Measurements from ENCODE around the gene RAMACL. TPM values are rescaled to one million over a fixed set of nuclear protein-coding genes. Genes with fewer than 3 reads are reported as not detected.
A peak's percentile ranks its signal among the peaks of the same experiment; 100 is the strongest.

RAMACL gene
- total RNA-seq, 1 donor from 2014 or later, result 9.5 TPM

DNA sequence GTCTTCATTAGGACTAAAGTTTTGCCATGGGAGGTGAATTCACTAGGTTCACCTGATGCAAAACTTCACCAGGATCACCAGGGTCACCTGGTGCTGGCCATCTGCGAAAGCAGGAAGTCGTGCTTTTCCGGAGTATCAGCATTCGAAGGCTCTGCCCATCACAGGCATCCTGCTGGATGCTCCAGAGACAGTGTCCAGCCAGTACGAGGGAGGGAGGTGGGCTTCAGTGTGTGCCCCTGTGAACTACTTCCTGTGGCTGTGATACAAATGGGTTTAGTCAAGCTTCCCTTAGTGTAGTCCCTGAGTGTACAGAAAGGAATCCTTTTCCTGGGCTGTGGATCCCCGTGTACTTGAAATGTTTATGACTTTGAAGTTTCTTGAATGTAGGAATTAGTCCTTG is 44.0 kb upstream of the RAMACL start:
- H3K36me3 Mint-ChIP-seq (ENCODE audit: unreplicated experiment), result peaks cover 5% of the 10 kb centered on the region
- no peak overlapping the region for H3K27ac Mint-ChIP-seq (ENCODE audit: unreplicated experiment)
- TF ChIP-seq, protein P1, sequence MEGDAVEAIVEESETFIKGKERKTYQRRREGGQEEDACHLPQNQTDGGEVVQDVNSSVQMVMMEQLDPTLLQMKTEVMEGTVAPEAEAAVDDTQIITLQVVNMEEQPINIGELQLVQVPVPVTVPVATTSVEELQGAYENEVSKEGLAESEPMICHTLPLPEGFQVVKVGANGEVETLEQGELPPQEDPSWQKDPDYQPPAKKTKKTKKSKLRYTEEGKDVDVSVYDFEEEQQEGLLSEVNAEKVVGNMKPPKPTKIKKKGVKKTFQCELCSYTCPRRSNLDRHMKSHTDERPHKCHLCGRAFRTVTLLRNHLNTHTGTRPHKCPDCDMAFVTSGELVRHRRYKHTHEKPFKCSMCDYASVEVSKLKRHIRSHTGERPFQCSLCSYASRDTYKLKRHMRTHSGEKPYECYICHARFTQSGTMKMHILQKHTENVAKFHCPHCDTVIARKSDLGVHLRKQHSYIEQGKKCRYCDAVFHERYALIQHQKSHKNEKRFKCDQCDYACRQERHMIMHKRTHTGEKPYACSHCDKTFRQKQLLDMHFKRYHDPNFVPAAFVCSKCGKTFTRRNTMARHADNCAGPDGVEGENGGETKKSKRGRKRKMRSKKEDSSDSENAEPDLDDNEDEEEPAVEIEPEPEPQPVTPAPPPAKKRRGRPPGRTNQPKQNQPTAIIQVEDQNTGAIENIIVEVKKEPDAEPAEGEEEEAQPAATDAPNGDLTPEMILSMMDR (IDR thresholded peaks at IDR 0.05; ENCODE audit: partially characterized antibody, unreplicated experiment), result no peak
- peaks cover 20% of the 10 kb centered on the region for H3K9me3 Mint-ChIP-seq (ENCODE audit: unreplicated experiment)
- no peak for DNase-seq
- H3K4me3 Mint-ChIP-seq (ENCODE audit: unreplicated experiment), result no peak overlapping the region
- peaks cover 12% of the 10 kb centered on the region for H3K27me3 Mint-ChIP-seq (ENCODE audit: unreplicated experiment)
- peaks cover 15% of the 10 kb centered on the region for H3K4me1 Mint-ChIP-seq (ENCODE audit: low read depth, unreplicated experiment)

DNA sequence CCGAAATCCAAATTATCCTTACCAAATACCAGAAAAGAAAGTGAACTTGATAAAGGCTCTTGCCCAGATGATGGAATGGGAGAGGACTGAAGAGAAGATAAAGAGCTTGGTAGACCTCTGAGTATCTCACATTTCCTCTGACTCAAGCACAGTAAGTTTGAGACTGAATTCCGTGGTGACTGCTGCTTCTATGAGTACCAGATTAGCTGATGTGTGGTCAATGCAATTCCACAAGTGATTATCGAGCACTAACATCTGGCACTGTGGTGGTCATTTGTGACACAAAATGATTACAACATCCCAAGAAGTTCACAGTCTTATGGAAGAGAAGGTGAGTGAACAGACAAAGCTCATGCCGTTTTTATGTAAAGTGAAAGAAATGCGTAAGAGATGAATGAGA is 43.1 kb upstream of the RAMACL start:
- Mint-ChIP-seq H3K36me3 (ENCODE audit: unreplicated experiment) (peaks cover 5% of the 10 kb centered on the region), H3K9me3 (ENCODE audit: unreplicated experiment) (peaks cover 20% of the 10 kb centered on the region), H3K4me3 (ENCODE audit: unreplicated experiment) (peak overlapping the region; percentile 91), H3K27me3 (ENCODE audit: unreplicated experiment) (peaks cover 12% of the 10 kb centered on the region), H3K4me1 (ENCODE audit: low read depth, unreplicated experiment) (peaks cover 15% of the 10 kb centered on the region), H3K27ac (ENCODE audit: unreplicated experiment) (peak overlapping the region; percentile 72)
- no peak for DNase-seq
- TF ChIP-seq, protein P1 (IDR thresholded peaks at IDR 0.05; ENCODE audit: partially characterized antibody, unreplicated experiment), result no peak

DNA sequence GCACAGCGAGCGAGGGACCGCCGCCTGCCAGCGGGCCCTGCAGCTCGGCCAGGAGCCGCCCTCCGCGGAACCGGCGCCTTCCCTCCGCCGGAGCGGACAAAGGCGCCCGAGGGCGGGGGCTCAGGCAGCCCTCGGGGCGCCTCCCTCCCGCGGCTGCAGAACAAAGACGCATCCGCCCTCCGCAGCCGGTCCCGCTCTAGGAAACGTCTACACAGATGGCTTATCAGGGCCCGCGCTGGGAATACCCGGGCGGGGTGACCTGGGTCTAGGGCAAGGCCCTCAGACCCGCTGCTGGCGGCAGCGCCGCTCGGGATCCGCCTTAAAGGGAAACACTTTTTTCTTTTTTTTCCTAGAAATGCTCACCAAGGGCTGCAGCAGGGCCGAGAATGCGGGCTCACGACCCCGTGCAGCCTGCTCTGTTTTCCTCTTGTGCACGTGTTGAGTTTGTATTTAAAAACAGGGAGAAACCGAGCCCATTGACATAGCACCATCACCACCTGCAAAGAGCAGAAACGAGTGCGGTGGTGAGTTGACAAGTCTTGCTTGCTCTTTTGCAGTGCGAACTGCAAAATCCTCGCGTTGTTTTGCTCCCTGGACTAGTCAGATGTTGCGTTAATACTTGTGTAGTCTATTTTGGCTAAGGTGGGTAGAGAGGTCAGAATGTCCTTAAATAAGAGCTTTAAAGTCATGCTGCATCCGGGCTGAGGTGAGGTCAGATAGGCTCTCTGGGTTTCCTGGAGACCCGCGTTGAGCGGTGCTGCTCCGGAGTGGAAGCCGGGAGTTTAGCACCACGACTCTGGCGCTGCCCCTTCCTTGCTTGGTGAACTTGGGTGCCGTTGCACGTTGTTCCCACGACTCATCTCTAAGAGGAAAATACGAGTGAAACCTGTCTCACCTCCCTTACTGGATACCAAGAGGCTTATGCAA is 41.7 kb upstream of the RAMACL start:
- Mint-ChIP-seq H3K27ac (ENCODE audit: unreplicated experiment) (peak overlapping the region; percentile 99), H3K4me3 (ENCODE audit: unreplicated experiment) (peak overlapping the region; percentile 91), H3K4me1 (ENCODE audit: low read depth, unreplicated experiment) (peaks cover 15% of the 10 kb centered on the region), H3K36me3 (ENCODE audit: unreplicated experiment) (no peaks in the 10 kb centered on the region), H3K27me3 (ENCODE audit: unreplicated experiment) (peaks cover 12% of the 10 kb centered on the region), H3K9me3 (ENCODE audit: unreplicated experiment) (peaks cover 20% of the 10 kb centered on the region)
- TF ChIP-seq, protein P1 (IDR thresholded peaks at IDR 0.05; ENCODE audit: partially characterized antibody, unreplicated experiment), result no peak
- peak; percentile 90 for DNase-seq

DNA sequence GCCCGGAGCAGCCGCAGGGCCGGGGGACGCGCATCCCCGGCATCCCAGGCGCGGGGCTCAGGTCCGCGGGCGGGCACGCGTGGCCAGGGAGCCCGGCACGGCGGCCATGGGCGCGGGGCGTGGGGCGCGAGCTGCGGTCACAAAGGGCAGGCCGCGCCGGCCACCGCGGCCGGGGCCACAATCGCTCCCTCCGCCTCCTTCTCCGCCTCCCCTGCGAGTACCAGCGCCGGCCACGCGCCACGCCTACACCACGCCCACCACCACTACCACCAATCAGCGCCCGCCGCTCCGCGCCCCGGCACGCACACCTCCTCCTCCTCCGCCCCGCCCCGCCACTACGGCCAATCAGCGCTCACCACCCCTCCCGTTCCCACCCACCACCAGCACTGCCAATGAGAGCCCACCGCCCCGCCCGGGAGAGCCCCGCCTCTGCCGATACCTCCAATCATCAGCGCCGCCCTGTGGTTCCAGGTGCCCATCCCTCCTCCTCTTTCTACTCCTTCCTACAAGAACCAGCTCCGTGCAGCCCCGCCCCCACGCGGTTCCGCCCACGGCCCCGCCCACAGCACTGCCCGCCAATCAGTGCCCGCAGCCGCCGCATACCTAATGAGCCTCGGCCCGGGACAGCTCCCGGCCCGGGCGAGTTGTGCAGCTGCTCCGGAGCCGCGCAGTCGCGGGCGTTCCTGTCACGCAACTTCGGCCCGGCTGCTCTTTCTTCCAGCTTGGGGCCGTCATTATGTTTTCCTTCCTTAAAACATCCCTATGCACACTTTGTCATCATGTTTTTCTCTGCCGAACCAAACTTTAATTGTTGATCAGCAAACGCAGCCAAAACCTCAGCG is 40.8 kb upstream of the RAMACL start, which contains the start of gene RPS6KA2:
Gene RPS6KA2 (minus strand): TSS at position 219 of the 842 bp plus-strand sequence. CDS start 232 bp downstream, outside the sequence.
- no peaks in the 10 kb centered on the region for H3K36me3 Mint-ChIP-seq (ENCODE audit: unreplicated experiment)
- H3K4me3 Mint-ChIP-seq (ENCODE audit: unreplicated experiment), result peak within 1 kb of the TSS; percentile 91
- H3K4me1 Mint-ChIP-seq (ENCODE audit: low read depth, unreplicated experiment), result peaks cover 15% of the 10 kb centered on the region
- TF ChIP-seq, protein P1 (IDR thresholded peaks at IDR 0.05; ENCODE audit: partially characterized antibody, unreplicated experiment), result no peak
- peak within 1 kb of the TSS; percentile 99 for H3K27ac Mint-ChIP-seq (ENCODE audit: unreplicated experiment)
- DNase-seq, result peak; percentile 100
- peaks cover 12% of the 10 kb centered on the region for H3K27me3 Mint-ChIP-seq (ENCODE audit: unreplicated experiment)
- H3K9me3 Mint-ChIP-seq (ENCODE audit: unreplicated experiment), result peaks cover 20% of the 10 kb centered on the region
